ENCODE measurements around the gene ALPK3.

ALPK3 gene

DNA sequence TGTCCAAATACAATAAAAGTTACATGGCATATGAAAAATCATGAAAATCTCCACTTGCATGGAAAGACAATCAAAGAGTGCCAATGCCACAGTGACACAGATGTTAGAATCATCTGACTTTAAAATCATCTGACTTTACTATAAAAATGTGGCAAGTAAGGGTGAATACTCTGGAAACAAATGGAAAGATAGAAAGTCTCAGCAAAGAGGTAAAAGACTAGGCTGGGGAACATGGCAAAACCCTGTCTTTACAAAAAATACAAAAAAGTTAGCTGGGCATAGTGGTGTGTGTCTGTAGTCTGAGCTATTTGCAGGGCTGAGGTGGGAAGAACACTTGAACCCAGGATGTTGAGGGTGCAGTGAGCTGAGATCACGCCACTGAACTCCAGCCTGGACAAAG, 29.1 kb downstream of the ALPK3 start:
- no peak for DNase-seq

- no peak for DNase-seq
Observed at GRCh38 chr15:84847382-84847781, 30.2 kb downstream of the ALPK3 start.

DNA sequence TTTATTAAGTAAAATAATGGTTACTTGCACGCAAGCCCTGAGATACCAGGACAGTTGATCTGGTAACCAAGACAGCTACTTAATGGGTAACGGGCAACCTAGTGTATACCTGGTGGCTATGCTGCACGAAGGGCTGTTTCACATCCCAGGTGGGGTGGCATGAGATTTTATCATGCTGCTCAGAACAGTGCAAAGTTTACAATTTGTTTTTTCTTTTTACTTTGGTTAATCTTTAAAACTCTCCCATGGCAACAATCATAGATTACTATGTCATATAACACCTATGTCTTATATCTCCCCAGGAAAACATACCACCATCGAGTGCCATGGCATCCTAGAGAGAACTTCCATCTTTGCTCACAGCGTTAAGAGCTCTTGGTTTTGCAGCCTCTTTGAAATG, 35.1 kb downstream of the ALPK3 start:
- no peak for DNase-seq

DNA sequence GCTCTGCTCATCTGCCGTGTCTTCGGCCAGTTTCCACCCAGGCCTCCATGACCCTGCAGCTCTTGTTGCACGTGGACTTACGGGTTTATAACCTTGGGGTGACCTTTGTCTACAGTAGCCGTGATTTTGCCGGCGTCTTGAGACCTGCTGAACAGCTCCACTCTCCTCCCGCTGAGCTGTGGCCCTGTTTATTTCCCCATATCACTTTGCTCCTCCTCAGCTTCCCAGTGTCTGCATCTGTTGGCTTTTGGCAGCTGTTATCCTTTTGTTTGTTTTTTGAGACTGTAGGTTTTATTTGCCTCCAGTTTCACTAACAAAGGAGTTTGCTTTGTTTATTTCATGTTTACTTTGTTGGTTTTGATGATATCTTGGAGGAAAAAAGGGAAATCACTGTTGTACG, 38.0 kb downstream of the ALPK3 start:
- DNase-seq: no peak

DNA sequence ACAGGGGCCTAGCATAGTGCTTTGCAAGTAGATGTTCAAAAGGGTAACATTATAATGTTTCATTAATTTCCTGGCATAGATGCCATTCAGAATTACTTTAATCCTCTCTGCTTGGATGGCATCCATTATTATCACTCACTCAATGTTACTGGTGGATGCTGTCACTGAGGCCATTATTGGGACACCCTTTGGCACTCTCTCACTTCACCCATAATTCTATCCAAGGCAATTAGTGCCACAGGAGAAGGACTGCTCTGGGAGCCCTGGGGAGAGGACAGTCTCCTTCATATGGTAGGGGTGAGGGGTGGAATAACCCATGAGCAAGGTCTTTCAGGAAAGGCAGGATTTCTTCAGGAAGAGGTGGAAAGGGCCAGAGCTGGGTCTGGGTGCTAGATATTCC, 38.6 kb downstream of the ALPK3 start:
- no peak for DNase-seq

- no peak for DNase-seq
Observed at GRCh38 chr15:84856731-84857417, 39.7 kb downstream of the ALPK3 start.

GRCh38 chr15:84857418-84858004, 40.4 kb downstream of the ALPK3 start:
- DNase-seq: no peak

DNA sequence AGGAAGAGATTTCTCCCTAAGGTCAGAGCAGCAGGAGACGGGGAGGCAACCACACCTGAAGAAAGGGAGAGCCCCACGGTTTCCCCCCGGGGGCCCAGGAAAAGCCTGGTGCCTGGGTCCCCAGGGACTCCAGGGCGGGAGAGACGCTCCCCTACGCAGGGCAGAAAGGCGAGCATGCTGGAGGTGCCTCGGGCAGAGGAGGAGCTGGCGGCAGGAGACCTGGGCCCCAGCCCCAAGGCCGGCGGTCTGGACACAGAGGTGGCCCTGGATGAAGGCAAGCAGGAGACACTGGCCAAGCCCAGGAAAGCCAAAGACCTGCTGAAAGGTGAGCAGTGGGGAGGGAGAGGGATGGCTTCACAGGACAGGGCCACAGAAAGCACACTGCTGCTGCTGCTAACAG, 41.1 kb downstream of the ALPK3 start:
- no peak for DNase-seq

- DNase-seq: no peak
Observed at GRCh38 chr15:84859144-84859543, 42.0 kb downstream of the ALPK3 start.

GRCh38 chr15:84859651-84860050, 42.5 kb downstream of the ALPK3 start:
- no peak for DNase-seq

DNA sequence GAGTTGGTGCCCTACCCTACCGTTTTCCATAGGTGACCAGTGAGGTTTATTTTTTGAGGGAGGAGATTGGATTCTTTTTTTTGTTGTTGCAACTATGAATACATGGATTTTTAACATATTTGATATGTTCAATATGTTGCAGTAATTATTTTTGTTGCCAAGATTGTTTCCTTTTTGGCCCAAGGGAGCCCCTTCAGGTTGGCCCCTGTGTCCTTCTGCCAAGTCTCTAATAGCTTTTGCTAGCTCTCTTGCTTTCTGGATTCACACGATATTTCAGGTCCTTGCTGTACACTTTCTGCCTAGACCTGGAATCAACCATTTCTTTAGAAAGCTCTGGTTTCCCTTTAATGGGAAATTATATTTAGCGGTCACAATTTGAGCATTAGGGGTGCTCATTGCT, 44.6 kb downstream of the ALPK3 start:
- no peak for DNase-seq

DNA sequence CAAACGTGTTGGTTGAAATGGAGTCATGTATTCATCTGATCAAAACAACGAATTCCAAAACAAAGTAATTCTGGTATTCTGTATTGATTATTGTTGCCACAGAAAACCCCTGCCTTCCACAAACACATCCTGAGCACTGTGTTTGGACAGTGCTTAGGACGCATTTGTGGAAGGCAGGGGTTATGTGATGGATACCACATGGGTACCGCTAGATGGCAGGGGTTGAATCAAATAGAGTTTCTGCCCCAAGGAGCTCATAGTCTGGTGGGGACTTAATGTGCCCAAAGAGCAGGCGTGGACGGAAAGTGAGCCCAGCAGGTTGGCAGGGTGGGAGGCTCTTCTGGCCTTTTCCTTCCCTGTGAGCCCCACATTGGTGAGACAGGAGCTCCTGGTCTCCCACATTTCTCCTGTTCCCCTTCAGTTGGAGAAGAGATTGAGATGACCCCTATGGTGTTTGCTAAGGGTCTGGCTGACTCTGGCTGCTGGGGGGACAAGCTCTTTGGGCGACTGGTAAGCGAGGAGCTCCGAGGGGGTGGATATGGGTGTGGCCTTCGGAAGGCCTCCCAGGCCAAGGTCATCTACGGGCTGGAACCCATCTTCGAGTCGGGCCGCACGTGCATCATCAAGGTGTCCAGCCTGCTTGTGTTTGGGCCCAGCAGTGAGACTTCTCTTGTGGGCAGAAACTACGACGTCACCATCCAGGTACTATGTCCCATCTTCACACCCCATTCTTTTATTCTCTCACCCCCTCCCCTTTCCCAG, 45.2 kb downstream of the ALPK3 start:
- no peak for DNase-seq

- DNase-seq: no peak
Observed at GRCh38 chr15:84863565-84864443, 46.6 kb downstream of the ALPK3 start.

DNA sequence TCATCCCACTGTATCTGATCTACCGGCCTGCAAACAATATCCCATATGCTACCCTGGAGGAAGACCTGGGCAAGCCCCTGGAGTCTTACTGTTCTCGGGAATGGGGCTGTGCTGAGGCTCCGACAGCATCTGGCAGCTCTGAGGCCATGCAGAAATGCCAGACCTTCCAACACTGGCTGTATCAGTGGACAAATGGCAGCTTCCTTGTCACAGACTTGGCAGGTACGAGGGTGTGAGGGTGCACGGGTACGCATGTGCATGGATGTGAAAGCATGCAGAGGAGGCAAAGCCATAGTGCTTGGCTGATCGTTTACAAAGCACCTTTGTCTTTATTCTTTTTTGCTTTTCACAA, 47.3 kb downstream of the ALPK3 start:
- DNase-seq: no peak

- DNase-seq: no peak
Observed at GRCh38 chr15:84865074-84865569, 48.0 kb downstream of the ALPK3 start.

DNA sequence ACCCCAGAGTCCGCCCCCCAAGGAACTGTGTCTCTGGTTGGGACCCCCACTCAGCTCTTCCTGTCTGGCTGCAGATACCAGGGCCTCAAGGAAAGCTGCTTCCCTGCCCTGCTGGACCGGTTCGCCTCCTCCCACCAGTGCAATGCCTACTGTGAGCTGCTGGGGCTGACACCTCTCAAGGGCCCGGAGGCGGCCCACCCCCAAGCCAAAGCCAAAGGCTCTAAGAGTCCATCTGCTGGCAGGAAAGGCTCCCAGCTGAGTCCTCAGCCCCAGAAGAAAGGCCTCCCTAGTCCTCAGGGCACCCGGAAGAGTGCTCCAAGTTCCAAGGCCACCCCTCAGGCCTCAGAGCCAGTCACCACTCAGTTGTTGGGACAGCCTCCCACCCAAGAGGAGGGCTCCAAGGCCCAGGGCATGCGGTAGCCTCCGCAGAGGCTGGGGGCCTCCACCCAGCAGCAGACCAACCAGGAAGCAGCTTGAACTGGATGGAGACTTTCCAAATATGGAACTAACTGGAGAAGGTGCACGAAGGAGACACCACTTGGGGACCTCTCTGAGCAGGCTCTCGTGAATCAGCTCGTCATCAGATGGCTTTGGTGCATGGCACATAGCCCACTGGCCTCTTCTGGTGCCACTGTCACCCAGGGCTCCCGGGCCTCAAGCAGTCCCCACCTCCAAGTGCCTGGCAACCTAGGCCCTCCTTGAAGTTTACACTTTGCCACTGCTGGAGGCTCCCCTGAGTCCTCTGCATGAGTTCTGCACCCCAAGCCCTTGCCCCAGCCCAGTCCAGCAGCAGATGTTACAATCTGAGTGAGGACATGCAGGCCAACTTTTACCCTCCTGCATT, 51.1 kb downstream of the ALPK3 start:
- DNase-seq: no peak

- no peak for DNase-seq
Observed at GRCh38 chr15:84869510-84869909, 52.4 kb downstream of the ALPK3 start.

- no peak for DNase-seq
Observed at GRCh38 chr15:84871428-84871985, 54.4 kb downstream of the ALPK3 start.

DNA sequence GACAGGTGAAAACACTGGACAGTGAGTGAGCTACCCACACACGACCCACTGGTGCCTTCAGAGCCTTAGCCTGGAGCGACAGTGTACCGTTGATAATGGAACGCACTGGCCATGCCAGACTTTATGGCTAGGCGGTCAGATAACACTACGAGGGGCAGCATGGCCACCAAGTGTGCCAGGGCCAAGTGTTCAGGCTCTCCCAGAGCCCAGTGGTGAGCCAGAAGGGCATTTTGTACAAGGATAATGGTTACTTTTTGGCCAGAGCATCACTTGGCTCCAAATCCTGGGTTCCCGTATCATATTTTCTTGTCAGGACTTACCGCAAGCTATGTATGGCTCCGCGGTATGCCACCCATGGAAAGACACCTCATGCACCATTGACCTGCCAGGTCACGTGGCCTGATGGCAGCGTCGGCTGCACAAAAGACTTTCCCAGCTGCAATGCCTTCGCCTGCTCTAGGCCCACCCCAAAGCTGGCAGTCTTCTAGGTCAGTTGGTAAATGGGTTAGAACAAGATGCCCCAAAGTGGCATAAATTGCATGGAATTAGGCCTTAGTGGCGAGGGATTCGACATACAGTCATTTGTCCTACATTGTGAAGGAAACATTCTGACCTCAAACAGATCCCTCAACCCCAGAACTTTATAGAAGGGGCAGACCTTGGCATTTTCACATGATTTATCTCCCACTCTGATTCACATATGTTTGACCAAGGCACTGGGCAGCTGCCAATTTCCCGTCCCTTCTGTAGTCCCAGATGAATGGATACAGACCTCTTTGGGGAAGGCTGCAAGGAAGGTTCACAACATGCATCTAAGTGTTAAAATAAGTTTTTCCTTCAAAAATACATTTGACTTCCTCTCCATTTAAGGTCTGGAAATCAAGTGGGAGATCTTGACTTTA, 55.1 kb downstream of the ALPK3 start:
- DNase-seq: no peak

- no peak for DNase-seq
Observed at GRCh38 chr15:84873997-84874396, 56.8 kb downstream of the ALPK3 start.

Data from activated gamma-delta T cell (primary cell).